ENCODE measurements around the gene ANGPTL2.

The ANGPTL2 gene

GRCh38 chr9:127085186-127085585, 37.2 kb downstream of the ANGPTL2 start:
- DNase-seq (ENCODE audit: low read depth, low spot score): no peak
- H3K27ac ChIP-seq (ENCODE audit: low read length): no peak overlapping the region
- no peaks in the 10 kb centered on the region for H3K4me1 ChIP-seq (ENCODE audit: control insufficient read depth, insufficient read depth, low read length)
- no peaks in the 10 kb centered on the region for H3K27me3 ChIP-seq (ENCODE audit: control insufficient read depth, insufficient read depth, low read length)
- no CpG with 5 or more reads among the region's 2 CpGs for WGBS (ENCODE audit: insufficient coverage, insufficient read length)
- H3K4me3 ChIP-seq (ENCODE audit: low read length): no peak overlapping the region
- H3K36me3 ChIP-seq (ENCODE audit: control insufficient read depth, insufficient read depth, low read length): no peaks in the 10 kb centered on the region
- no peaks in the 10 kb centered on the region for H3K9me3 ChIP-seq (ENCODE audit: control insufficient read depth, insufficient read depth, low read length)

GRCh38 chr9:127084076-127085039, 38.1 kb downstream of the ANGPTL2 start:
- H3K36me3 ChIP-seq (ENCODE audit: control insufficient read depth, insufficient read depth, low read length): no peaks in the 10 kb centered on the region

GRCh38 chr9:127083138-127083980, 39.1 kb downstream of the ANGPTL2 start:
- no peaks in the 10 kb centered on the region for H3K4me1 ChIP-seq (ENCODE audit: control insufficient read depth, insufficient read depth, low read length)
- DNase-seq (ENCODE audit: low read depth, low spot score): no peak
- H3K27ac ChIP-seq (ENCODE audit: low read length): no peak overlapping the region
- WGBS (ENCODE audit: insufficient coverage, insufficient read length): no CpG with 5 or more reads among the region's 5 CpGs
- no peaks in the 10 kb centered on the region for H3K9me3 ChIP-seq (ENCODE audit: control insufficient read depth, insufficient read depth, low read length)
- no peaks in the 10 kb centered on the region for H3K36me3 ChIP-seq (ENCODE audit: control insufficient read depth, insufficient read depth, low read length)
- H3K27me3 ChIP-seq (ENCODE audit: control insufficient read depth, insufficient read depth, low read length): no peaks in the 10 kb centered on the region
- H3K4me3 ChIP-seq (ENCODE audit: low read length): no peak overlapping the region

More at GRCh38 chr9:127084076-127085039, 38.1 kb downstream of the ANGPTL2 start:
- no CpG with 5 or more reads among the region's 12 CpGs for WGBS (ENCODE audit: insufficient coverage, insufficient read length)
- no peak overlapping the region for H3K4me3 ChIP-seq (ENCODE audit: low read length)
- no peaks in the 10 kb centered on the region for H3K4me1 ChIP-seq (ENCODE audit: control insufficient read depth, insufficient read depth, low read length)
- no peak for DNase-seq (ENCODE audit: low read depth, low spot score)
- H3K27ac ChIP-seq (ENCODE audit: low read length): no peak overlapping the region
- no peaks in the 10 kb centered on the region for H3K27me3 ChIP-seq (ENCODE audit: control insufficient read depth, insufficient read depth, low read length)
- no peaks in the 10 kb centered on the region for H3K9me3 ChIP-seq (ENCODE audit: control insufficient read depth, insufficient read depth, low read length)

GRCh38 chr9:127081250-127082185, 40.9 kb downstream of the ANGPTL2 start:
- no peaks in the 10 kb centered on the region for H3K36me3 ChIP-seq (ENCODE audit: control insufficient read depth, insufficient read depth, low read length)
- no peak overlapping the region for H3K27ac ChIP-seq (ENCODE audit: low read length)
- no peak overlapping the region for H3K4me3 ChIP-seq (ENCODE audit: low read length)
- H3K27me3 ChIP-seq (ENCODE audit: control insufficient read depth, insufficient read depth, low read length): no peaks in the 10 kb centered on the region
- no peaks in the 10 kb centered on the region for H3K9me3 ChIP-seq (ENCODE audit: control insufficient read depth, insufficient read depth, low read length)
- H3K4me1 ChIP-seq (ENCODE audit: control insufficient read depth, insufficient read depth, low read length): peaks cover 6% of the 10 kb centered on the region; the same call in 1 of the 2 replicates
- WGBS (ENCODE audit: insufficient coverage, insufficient read length): no CpG with 5 or more reads among the region's 8 CpGs
- DNase-seq (ENCODE audit: low read depth, low spot score): no peak

GRCh38 chr9:127079446-127080140, 42.8 kb downstream of the ANGPTL2 start:
- Histone ChIP-seq H3K27ac (ENCODE audit: low read length) (no peak overlapping the region), H3K4me1 (ENCODE audit: control insufficient read depth, insufficient read depth, low read length) (peaks cover 11% of the 10 kb centered on the region; the same call in 1 of the 2 replicates), H3K36me3 (ENCODE audit: control insufficient read depth, insufficient read depth, low read length) (no peaks in the 10 kb centered on the region; the same call in 1 of the 2 replicates), H3K9me3 (ENCODE audit: control insufficient read depth, insufficient read depth, low read length) (no peaks in the 10 kb centered on the region), H3K27me3 (ENCODE audit: control insufficient read depth, insufficient read depth, low read length) (no peaks in the 10 kb centered on the region), H3K4me3 (ENCODE audit: low read length) (no peak overlapping the region)
- no peak for DNase-seq (ENCODE audit: low read depth, low spot score)
- WGBS (ENCODE audit: insufficient coverage, insufficient read length): no CpG with 5 or more reads among the region's 8 CpGs

GRCh38 chr9:127078988-127079387, 43.4 kb downstream of the ANGPTL2 start:
- no peak for DNase-seq (ENCODE audit: low read depth, low spot score)
- H3K4me1 ChIP-seq (ENCODE audit: control insufficient read depth, insufficient read depth, low read length): peaks cover 15% of the 10 kb centered on the region; the same call in 1 of the 2 replicates
- no peaks in the 10 kb centered on the region; the same call in 1 of the 2 replicates for H3K36me3 ChIP-seq (ENCODE audit: control insufficient read depth, insufficient read depth, low read length)
- H3K27me3 ChIP-seq (ENCODE audit: control insufficient read depth, insufficient read depth, low read length): no peaks in the 10 kb centered on the region
- no peaks in the 10 kb centered on the region for H3K9me3 ChIP-seq (ENCODE audit: control insufficient read depth, insufficient read depth, low read length)
- whole genome bisulfite sequencing (ENCODE audit: insufficient coverage, insufficient read length): no CpG with 5 or more reads among the region's 1 CpG
- no peak overlapping the region for H3K27ac ChIP-seq (ENCODE audit: low read length)
- no peak overlapping the region for H3K4me3 ChIP-seq (ENCODE audit: low read length)

GRCh38 chr9:127078336-127078735, 44.1 kb downstream of the ANGPTL2 start:
- Histone ChIP-seq H3K36me3 (ENCODE audit: control insufficient read depth, insufficient read depth, low read length) (no peaks in the 10 kb centered on the region; the same call in 1 of the 2 replicates), H3K27me3 (ENCODE audit: control insufficient read depth, insufficient read depth, low read length) (no peaks in the 10 kb centered on the region), H3K27ac (ENCODE audit: low read length) (no peak overlapping the region), H3K9me3 (ENCODE audit: control insufficient read depth, insufficient read depth, low read length) (no peaks in the 10 kb centered on the region), H3K4me3 (ENCODE audit: low read length) (no peak overlapping the region), H3K4me1 (ENCODE audit: control insufficient read depth, insufficient read depth, low read length) (peaks cover 15% of the 10 kb centered on the region; the same call in 1 of the 2 replicates)
- no CpG with 5 or more reads among the region's 6 CpGs for WGBS (ENCODE audit: insufficient coverage, insufficient read length)
- no peak for DNase-seq (ENCODE audit: low read depth, low spot score)

- no peaks in the 10 kb centered on the region for H3K9me3 ChIP-seq (ENCODE audit: control insufficient read depth, insufficient read depth, low read length)
- no peak overlapping the region for H3K4me3 ChIP-seq (ENCODE audit: low read length)
- H3K36me3 ChIP-seq (ENCODE audit: control insufficient read depth, insufficient read depth, low read length): no peaks in the 10 kb centered on the region; the same call in 1 of the 2 replicates
- H3K27me3 ChIP-seq (ENCODE audit: control insufficient read depth, insufficient read depth, low read length): no peaks in the 10 kb centered on the region
- H3K4me1 ChIP-seq (ENCODE audit: control insufficient read depth, insufficient read depth, low read length): peaks cover 15% of the 10 kb centered on the region; the same call in 1 of the 2 replicates
- DNase-seq (ENCODE audit: low read depth, low spot score): no peak
- WGBS (ENCODE audit: insufficient coverage, insufficient read length): no CpG with 5 or more reads among the region's 2 CpGs
- no peak overlapping the region for H3K27ac ChIP-seq (ENCODE audit: low read length)
Measured at GRCh38 chr9:127077644-127077946, 44.8 kb downstream of the ANGPTL2 start.

GRCh38 chr9:127076860-127077643, 45.4 kb downstream of the ANGPTL2 start:
- Histone ChIP-seq H3K9me3 (ENCODE audit: control insufficient read depth, insufficient read depth, low read length) (no peaks in the 10 kb centered on the region), H3K4me3 (ENCODE audit: low read length) (no peak overlapping the region), H3K27ac (ENCODE audit: low read length) (no peak overlapping the region), H3K27me3 (ENCODE audit: control insufficient read depth, insufficient read depth, low read length) (no peaks in the 10 kb centered on the region), H3K36me3 (ENCODE audit: control insufficient read depth, insufficient read depth, low read length) (no peaks in the 10 kb centered on the region; the same call in 1 of the 2 replicates), H3K4me1 (ENCODE audit: control insufficient read depth, insufficient read depth, low read length) (peaks cover 15% of the 10 kb centered on the region; the same call in 1 of the 2 replicates)
- no peak for DNase-seq (ENCODE audit: low read depth, low spot score)
- no CpG with 5 or more reads among the region's 5 CpGs for WGBS (ENCODE audit: insufficient coverage, insufficient read length)
